Pancreas (tissue), 10 donors: Measurements from ENCODE around the gene COX10. TPM values are rescaled to one million over a fixed set of nuclear protein-coding genes. Genes with fewer than 3 reads are reported as not detected.
"Not testable (repeated sequence)": the region's sequence is repeated elsewhere in the genome, so short reads cannot be mapped to it uniquely, and the experiment has no call there.

Experiments
- ATAC-seq, 4 donors: fragments of 200-7000 bp; cut with Tn5 transposase; one replicate each; pipeline versions ENCODE4 v1.8.0 to v1.9.1; 2020; ENCODE audit warnings: mild to moderate bottlenecking in 4 of 4, moderate library complexity in 4 of 4
- DNase-seq, 6 donors: peaks; one replicate each; pipeline ENCODE4 v3.0.0-alpha.2; 2020
- FAIRE-seq: peaks from 2 replicates; lab custom pipeline; 2012; peaks lifted over from hg19 to GRCh38; lab: Jason Lieb, UNC
- H3K27ac ChIP-seq, 4 donors: fragments of 200-600 bp; sonication (generic); 1 replicate in 3 of 4; 2 replicates in 1 of 4; pipeline versions ENCODE4 v1.5.0 to v1.8.0; 2020
- H3K27me3 ChIP-seq, 4 donors: fragments of 200-600 bp; one replicate each; pipeline ENCODE4 v1.8.0; 2021
- H3K36me3 ChIP-seq, 3 donors: fragments of 200-600 bp; sonication (generic) in 1 of 3; one replicate each; pipeline versions ENCODE4 v1.5.0 to v1.8.0; 2020 to 2021
- H3K4me1 ChIP-seq, 3 donors: fragments of 200-600 bp; one replicate each; pipeline ENCODE4 v1.8.0; 2021
- H3K4me3 ChIP-seq, 4 donors: fragments of 200-600 bp; sonication (generic) in 2 of 4; one replicate each; pipeline versions ENCODE4 v1.5.0 to v1.8.0; 2020 to 2021
- H3K9me3 ChIP-seq, 4 donors: fragments of 200-600 bp; one replicate each; pipeline ENCODE4 v1.8.0; 2021
- CTCF ChIP-seq, 4 donors: fragments of 200-600 bp; sonication (generic) in 3 of 4; IDR thresholded peaks; one replicate each; pipeline versions ENCODE4 v1.5.0 to v1.8.0; 2021; ENCODE audit warnings: antibody characterized with exemption in 4 of 4
- WGBS, 2 donors: extraction: QIAGEN DNeasy Blood & Tissue Kit; methylation state at CpG; one replicate each; pipeline ENCODE4 v1.1.7; 2013; 5-methylcytosine and 5-hydroxymethylcytosine counted together
- intact Hi-C, 3 donors: fragments of 100-400 bp; cut with DNase I; formaldehyde crosslinking; loops; one replicate each; pipeline versions ENCODE4 v1.11.1 to v1.14.2; 2022
- polyA plus RNA-seq, 2 donors: library from polyadenylated mRNA; stranded (reverse); fragments of 200-250 nt; gene quantifications; one replicate each; pipeline ENCODE4 v1.2.3, GENCODE V29; 2013
- total RNA-seq, 6 donors: library from RNA; stranded (reverse); fragmentation: NEBNext Ultra II Directional in 4 of 6; extraction: Animal tissue kit (Norgen Biotek cat#: 25700) in 4 of 6; gene quantifications; one replicate each; pipeline versions ENCODE4 v1.2.1 to v1.2.4, GENCODE V29; 2021 to 2023
- donor health status: healthy with polysubstance abuse.
- donor health status: DM: no; HTN: no; CAD: no; lungs with moderate emphysema.
- donor health status: DM: no; HTN: no; CAD: no.
- donor health status: control.
- donor health status: control.
- donor health status: Bipolar disorder and iron deficiency.
- donor health status: DM: yes; HTN: yes; CAD: no.
- donor health status: DM: no; HTN: no; CAD: no.
- donor health status: DM: no; HTN: no; CAD: no.
- donor health status: DM: yes; HTN: yes; CAD: no.

The COX10 gene
- total and polyA plus RNA-seq, 8 donors: 4.4 to 10.3 (median 6.0) TPM

- 88 to 100% methylated on average over 1 of the region's 1 CpG for WGBS, 2 donors
- FAIRE-seq (no peak), ATAC-seq (no peak), DNase-seq (no peak)
- no peaks in the 10 kb centered on the region for H3K9me3 ChIP-seq
- no peak overlapping the region for H3K4me3 ChIP-seq
- no peaks in the 10 kb centered on the region for H3K27me3 ChIP-seq
- no peak for TF ChIP-seq CTCF (IDR thresholded peaks at IDR 0.05)
- H3K4me1 ChIP-seq: no peaks in the 10 kb centered on the region
- no peaks in the 10 kb centered on the region for H3K36me3 ChIP-seq
- H3K27ac ChIP-seq: no peak overlapping the region
- intact Hi-C loops: no loop called here
Measured at GRCh38 chr17:14157822-14158221, 88.5 kb downstream of the COX10 start.

DNA sequence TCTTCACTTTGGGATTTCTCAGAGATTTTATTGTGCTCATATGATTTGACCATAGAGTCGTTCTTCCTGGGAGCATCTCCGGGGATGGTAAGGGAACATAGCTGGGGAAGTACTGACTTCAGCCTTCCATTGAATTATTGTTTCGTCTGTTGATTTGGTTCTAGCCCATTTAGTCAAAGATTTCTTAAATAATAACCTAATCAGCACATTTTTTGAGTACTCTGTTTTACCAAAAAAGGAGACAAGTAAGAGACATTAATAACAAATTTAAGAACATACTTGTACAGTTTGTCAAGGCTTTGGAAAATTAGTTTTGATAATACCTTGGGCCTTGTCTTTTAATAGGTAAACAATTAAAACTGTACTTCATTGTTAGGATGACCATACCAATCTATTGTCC, 89.4 kb downstream of the COX10 start:
- no peaks in the 10 kb centered on the region for H3K9me3 ChIP-seq

GRCh38 chr17:14161419-14161818, 92.1 kb downstream of the COX10 start:
- Histone ChIP-seq H3K4me3 (no peak overlapping the region), H3K27ac (no peak overlapping the region), H3K36me3 (no peaks in the 10 kb centered on the region), H3K27me3 (no peaks in the 10 kb centered on the region), H3K4me1 (no peaks in the 10 kb centered on the region), H3K9me3 (no peaks in the 10 kb centered on the region)
- no peak for TF ChIP-seq CTCF (IDR thresholded peaks at IDR 0.05)
- FAIRE-seq (no peak), ATAC-seq (no peak), DNase-seq (no peak)
- intact Hi-C loops: no loop called here
- WGBS, 2 donors: 67 to 81% methylated on average over 1 of the region's 1 CpG

More for the DNA sequence above, 89.4 kb downstream of the COX10 start:
- Histone ChIP-seq H3K4me3 (no peak overlapping the region), H3K27me3 (no peaks in the 10 kb centered on the region), H3K27ac (no peak overlapping the region), H3K36me3 (no peaks in the 10 kb centered on the region), H3K4me1 (no peaks in the 10 kb centered on the region)
- ATAC-seq (no peak), DNase-seq (no peak), FAIRE-seq (no peak)
- TF ChIP-seq CTCF (IDR thresholded peaks at IDR 0.05): no peak
- intact Hi-C loops: no loop called here
- WGBS, 2 donors: 81 to 91% methylated on average over 3 of the region's 3 CpGs

DNA sequence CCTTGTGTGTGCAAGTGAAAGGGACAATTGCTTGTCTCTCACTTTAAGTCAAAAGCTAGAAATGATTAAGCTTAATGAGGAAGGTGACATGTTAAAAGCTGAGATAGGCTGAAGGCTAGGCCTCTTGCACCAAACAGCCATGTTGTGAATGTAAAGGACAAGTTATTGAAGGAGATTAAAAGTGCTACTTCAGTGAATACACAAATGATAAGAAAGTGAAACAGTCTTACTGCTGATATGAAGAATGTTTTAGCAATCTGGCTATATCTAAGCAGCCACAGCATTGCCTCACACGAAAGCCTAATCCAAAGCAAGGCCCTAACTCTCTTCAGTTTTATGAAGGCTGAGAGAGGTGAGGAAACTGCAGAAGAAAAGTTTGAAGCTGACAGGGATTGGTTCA, 96.3 kb downstream of the COX10 start:
- no peaks in the 10 kb centered on the region for H3K27me3 ChIP-seq
- H3K27ac ChIP-seq: no peak overlapping the region
- no peaks in the 10 kb centered on the region for H3K36me3 ChIP-seq
- H3K4me1 ChIP-seq: no peaks in the 10 kb centered on the region
- 85 to 87% methylated on average over 1 of the region's 1 CpG for WGBS, 2 donors
- intact Hi-C loops: no loop called here
- H3K9me3 ChIP-seq: no peaks in the 10 kb centered on the region
- ATAC-seq (no peak), FAIRE-seq (no peak), DNase-seq (no peak)
- H3K4me3 ChIP-seq: no peak overlapping the region
- TF ChIP-seq CTCF (IDR thresholded peaks at IDR 0.05): no peak

GRCh38 chr17:14167831-14168230, 98.5 kb downstream of the COX10 start:
- DNase-seq, ATAC-seq, FAIRE-seq, H3K27me3 ChIP-seq, H3K36me3 ChIP-seq, H3K4me1 ChIP-seq, H3K27ac ChIP-seq, H3K4me3 ChIP-seq, H3K9me3 ChIP-seq, intact Hi-C loops: not testable (repeated sequence)
- 96 to 100% methylated on average over 1 of the region's 1 CpG for WGBS, 2 donors
